ENCODE results near the gene DLK2.

DNA sequence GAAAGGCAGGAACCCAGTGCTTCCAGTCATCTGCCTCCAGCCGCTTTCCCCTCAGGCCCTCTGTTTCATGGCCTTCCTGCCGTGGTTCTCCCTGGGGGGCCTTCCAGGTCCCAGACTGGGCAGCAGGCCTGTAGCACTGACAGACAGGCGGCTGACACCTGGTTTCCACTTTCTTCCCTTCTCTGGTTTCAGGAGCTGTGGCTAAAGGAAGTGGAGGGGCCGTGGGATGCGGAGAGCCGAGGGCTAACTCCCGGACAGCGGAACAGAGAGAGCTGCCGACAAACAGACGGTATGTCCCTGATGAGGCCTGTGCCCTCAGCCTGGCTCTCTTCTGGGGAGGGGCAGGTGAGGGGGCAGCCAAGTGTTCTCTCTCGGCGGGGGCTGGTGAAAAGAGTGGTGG is 42.3 kb upstream of the DLK2 start:
- TF ChIP-seq, protein P1, sequence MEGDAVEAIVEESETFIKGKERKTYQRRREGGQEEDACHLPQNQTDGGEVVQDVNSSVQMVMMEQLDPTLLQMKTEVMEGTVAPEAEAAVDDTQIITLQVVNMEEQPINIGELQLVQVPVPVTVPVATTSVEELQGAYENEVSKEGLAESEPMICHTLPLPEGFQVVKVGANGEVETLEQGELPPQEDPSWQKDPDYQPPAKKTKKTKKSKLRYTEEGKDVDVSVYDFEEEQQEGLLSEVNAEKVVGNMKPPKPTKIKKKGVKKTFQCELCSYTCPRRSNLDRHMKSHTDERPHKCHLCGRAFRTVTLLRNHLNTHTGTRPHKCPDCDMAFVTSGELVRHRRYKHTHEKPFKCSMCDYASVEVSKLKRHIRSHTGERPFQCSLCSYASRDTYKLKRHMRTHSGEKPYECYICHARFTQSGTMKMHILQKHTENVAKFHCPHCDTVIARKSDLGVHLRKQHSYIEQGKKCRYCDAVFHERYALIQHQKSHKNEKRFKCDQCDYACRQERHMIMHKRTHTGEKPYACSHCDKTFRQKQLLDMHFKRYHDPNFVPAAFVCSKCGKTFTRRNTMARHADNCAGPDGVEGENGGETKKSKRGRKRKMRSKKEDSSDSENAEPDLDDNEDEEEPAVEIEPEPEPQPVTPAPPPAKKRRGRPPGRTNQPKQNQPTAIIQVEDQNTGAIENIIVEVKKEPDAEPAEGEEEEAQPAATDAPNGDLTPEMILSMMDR (IDR thresholded peaks at IDR 0.05; ENCODE audit: insufficient read depth, low read length, poor library complexity, severe bottlenecking), result no peak
- no peak for TF ChIP-seq EZH2phosphoT487 (conservative IDR thresholded peaks at IDR 0.05; ENCODE audit: low read length)
